Testis (tissue), 2 donors: Measurements from ENCODE around the gene APOA4.

Source experiments
- CTCF ChIP-seq, 3 experiments: fragments of 450-650 bp in 2 of 3; fragments of 200-600 bp in 1 of 3; sonication (generic) in 1 of 3; IDR thresholded peaks; one replicate each; pipeline ENCODE4 v1.5.1; 2016 to 2019; ENCODE audit warnings: antibody characterized with exemption in 3 of 3, mild to moderate bottlenecking in 2 of 3, moderate library complexity in 1 of 3
- POLR2A ChIP-seq: fragments of 450-650 bp; IDR thresholded peaks from one replicate; pipeline ENCODE4 v1.6.1; 2017; ENCODE audit warnings: antibody characterized with exemption, mild to moderate bottlenecking, moderate library complexity

GRCh38 chr11:116813170-116813569, 9.9 kb downstream of the APOA4 start:
- TF ChIP-seq POLR2A = no peak
- TF ChIP-seq CTCF (IDR thresholded peaks at IDR 0.05) = no peak
